ENCODE data around the gene HOXA13. TPM values are rescaled to one million over a fixed set of nuclear protein-coding genes. Genes with fewer than 3 reads are reported as not detected.

Gene HOXA13
- total and polyA plus RNA-seq, 2 donors (not counting 1 experiment from before 2014, with no cell fraction given) = not detected

DNA sequence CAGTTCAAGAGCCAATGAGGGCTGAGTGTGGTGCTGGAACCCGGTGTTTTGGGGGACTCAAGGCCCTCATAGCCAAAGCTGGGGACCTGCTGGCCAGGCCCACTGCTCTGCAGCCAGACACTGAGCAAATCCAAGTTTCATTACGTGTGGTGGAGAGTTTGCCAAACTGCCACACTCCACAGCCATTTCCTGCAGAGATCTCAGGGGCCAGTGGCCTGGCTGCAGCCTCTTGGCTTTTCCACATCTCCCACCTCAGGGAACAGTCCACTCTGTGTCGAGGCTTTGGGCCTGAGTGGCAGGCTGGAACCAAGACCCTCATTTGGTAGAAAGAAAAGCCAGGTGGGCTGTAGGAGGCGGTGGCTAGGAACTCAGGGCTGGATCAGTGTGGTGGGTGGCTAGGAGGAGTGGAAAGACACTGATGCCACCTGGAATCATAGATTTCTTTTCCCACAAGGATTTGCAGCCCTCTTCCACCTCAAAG, 18.1 kb downstream of the HOXA13 start:
- H3K27ac ChIP-seq (ENCODE audit: low read length in 2 of 2) = no peak overlapping the region
- ChIA-PET CTCF (interaction anchor here (1.1 to 1.8 kb wide), 3 partner anchors 9 to 1289 kb away, joined by 3 to 5 read pairs (median 3); no protein-coding TSS in a partner anchor), POLR2A (no interaction called here)
- ATAC-seq (ENCODE audit: low read depth) (no peak), DNase-seq (no peak)
- no peaks in the 10 kb centered on the region for H3K79me2 ChIP-seq (ENCODE audit: control insufficient read depth, insufficient read depth, low read length)
- H3K27me3 ChIP-seq (replicated peaks in 1 of 4; ENCODE audit: control extremely low read depth in 1 of 4, control insufficient read depth in 3 of 4, insufficient read depth in 4 of 4, low read length in 3 of 4) = peaks cover 0 to 94% (median 79%) of the 10 kb centered on the region in 4 experiments
- 80% methylated on average over 2 of the region's 4 CpGs for WGBS (ENCODE audit: insufficient coverage)
- Mint-ChIP-seq H3K27me3 (peaks cover 66% of the 10 kb centered on the region), H3K9me3 (ENCODE audit: insufficient read depth) (no peaks in the 10 kb centered on the region), H3K4me1 (peaks cover 28% of the 10 kb centered on the region), H3K4me3 (no peak overlapping the region), H3K27ac (peak overlapping the region; percentile 46)
- H2AFZ ChIP-seq (ENCODE audit: insufficient read depth, low read depth, low read length, poor library complexity, severe bottlenecking) = no peak overlapping the region
- H3K9me3 ChIP-seq (ENCODE audit: control extremely low read depth in 1 of 3, control insufficient read depth in 2 of 3, insufficient read depth in 1 of 3, low read length in 2 of 3) = peaks cover 0 to 58% (median 3%) of the 10 kb centered on the region in 3 donors
- intact Hi-C loops (cut with micrococcal nuclease) = no loop called here
- no peak overlapping the region for H3K9ac ChIP-seq (ENCODE audit: low read length)
- no peaks in the 10 kb centered on the region for H3K36me3 ChIP-seq (replicated peaks in 1 of 2; ENCODE audit: control extremely low read depth in 1 of 2, control insufficient read depth in 1 of 2, extremely low read depth in 1 of 2, insufficient read depth in 2 of 2, low read length in 1 of 2)
- H3K4me2 ChIP-seq (replicated peaks; ENCODE audit: low read depth, low read length, poor library complexity, severe bottlenecking) = no peak overlapping the region
- no peak for TF ChIP-seq EZH2 (IDR thresholded peaks at IDR 0.05; ENCODE audit: borderline replicate concordance, insufficient read depth, low read depth, low read length, poor library complexity, severe bottlenecking)
- TF ChIP-seq, protein P1, sequence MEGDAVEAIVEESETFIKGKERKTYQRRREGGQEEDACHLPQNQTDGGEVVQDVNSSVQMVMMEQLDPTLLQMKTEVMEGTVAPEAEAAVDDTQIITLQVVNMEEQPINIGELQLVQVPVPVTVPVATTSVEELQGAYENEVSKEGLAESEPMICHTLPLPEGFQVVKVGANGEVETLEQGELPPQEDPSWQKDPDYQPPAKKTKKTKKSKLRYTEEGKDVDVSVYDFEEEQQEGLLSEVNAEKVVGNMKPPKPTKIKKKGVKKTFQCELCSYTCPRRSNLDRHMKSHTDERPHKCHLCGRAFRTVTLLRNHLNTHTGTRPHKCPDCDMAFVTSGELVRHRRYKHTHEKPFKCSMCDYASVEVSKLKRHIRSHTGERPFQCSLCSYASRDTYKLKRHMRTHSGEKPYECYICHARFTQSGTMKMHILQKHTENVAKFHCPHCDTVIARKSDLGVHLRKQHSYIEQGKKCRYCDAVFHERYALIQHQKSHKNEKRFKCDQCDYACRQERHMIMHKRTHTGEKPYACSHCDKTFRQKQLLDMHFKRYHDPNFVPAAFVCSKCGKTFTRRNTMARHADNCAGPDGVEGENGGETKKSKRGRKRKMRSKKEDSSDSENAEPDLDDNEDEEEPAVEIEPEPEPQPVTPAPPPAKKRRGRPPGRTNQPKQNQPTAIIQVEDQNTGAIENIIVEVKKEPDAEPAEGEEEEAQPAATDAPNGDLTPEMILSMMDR (IDR thresholded peaks at IDR 0.05) = no peak
- no peak overlapping the region for H3K4me3 ChIP-seq (ENCODE audit: control extremely low read depth in 1 of 5, extremely low read depth in 1 of 5, insufficient read depth in 1 of 5, low read depth in 2 of 5, low read length in 4 of 5)
- H4K20me1 ChIP-seq (ENCODE audit: control insufficient read depth, insufficient read depth, low read length, poor library complexity, severe bottlenecking) = no peaks in the 10 kb centered on the region
- peaks cover 36 to 52% of the 10 kb centered on the region in 2 donors for H3K4me1 ChIP-seq (ENCODE audit: control insufficient read depth in 2 of 2, insufficient read depth in 2 of 2, low read length in 2 of 2)
